Left ventricle myocardium inferior (tissue), 1 donor: ENCODE measurements around the gene H19. TPM values are rescaled to one million over a fixed set of nuclear protein-coding genes. Genes with fewer than 3 reads are reported as not detected.

Source experiments
- DNase-seq: peaks from one replicate; pipeline ENCODE4 v3.0.0-alpha.2; 2020
- H3K27ac ChIP-seq: fragments of 200-600 bp; replicated peaks from 2 replicates; pipeline ENCODE4 v1.8.0; 2021
- H3K27me3 ChIP-seq: fragments of 200-600 bp; 2 replicates; pipeline ENCODE4 v1.8.0; 2021; ENCODE audit warnings: low read depth
- H3K36me3 ChIP-seq: fragments of 200-600 bp; 2 replicates; pipeline ENCODE4 v1.8.0; 2021
- H3K4me1 ChIP-seq: fragments of 200-600 bp; 2 replicates; pipeline ENCODE4 v1.8.0; 2021
- H3K4me3 ChIP-seq: fragments of 200-600 bp; 2 replicates; pipeline ENCODE4 v1.8.0; 2021; ENCODE audit warnings: mild to moderate bottlenecking, moderate library complexity
- H3K9me3 ChIP-seq: fragments of 200-600 bp; replicated peaks from 2 replicates; pipeline ENCODE4 v1.8.0; 2021
- intact Hi-C: fragments of 100-400 bp; cut with micrococcal nuclease; formaldehyde crosslinking; loops from one replicate; pipeline ENCODE4 v1.11.0; 2022
- long read RNA-seq: library from polyadenylated mRNA; unstranded; transcript quantifications from one replicate; pipeline ENCODE4 v2.0.0, GENCODE V29; 2021
- total RNA-seq: library from RNA; stranded (reverse); fragmentation: NEBNext Ultra II Directional; extraction: Animal tissue kit (Norgen Biotek cat#: 25700); gene quantifications from one replicate; pipeline ENCODE4 v1.2.1, GENCODE V29; 2021
- TF ChIP-seq, protein P1 (sequence below): fragments of 200-600 bp; IDR thresholded peaks from 2 replicates; pipeline ENCODE4 v1.8.0; 2021; ENCODE audit warnings: antibody characterized with exemption, mild to moderate bottlenecking, borderline replicate concordance
- donor health status: DM: no; HTN: yes; CAD: no; lungs with severe emphysema.

Gene H19
- 634 TPM for total RNA-seq
- long read RNA-seq, transcript H19-203 (5 exons, 2,348 nt): major isoform, 61 of 76 reads
- long read RNA-seq, partial matches to known transcripts: 1 of 76 reads
- long read RNA-seq, other reads (novel, unspliced or antisense): 6 of 76 reads

DNA sequence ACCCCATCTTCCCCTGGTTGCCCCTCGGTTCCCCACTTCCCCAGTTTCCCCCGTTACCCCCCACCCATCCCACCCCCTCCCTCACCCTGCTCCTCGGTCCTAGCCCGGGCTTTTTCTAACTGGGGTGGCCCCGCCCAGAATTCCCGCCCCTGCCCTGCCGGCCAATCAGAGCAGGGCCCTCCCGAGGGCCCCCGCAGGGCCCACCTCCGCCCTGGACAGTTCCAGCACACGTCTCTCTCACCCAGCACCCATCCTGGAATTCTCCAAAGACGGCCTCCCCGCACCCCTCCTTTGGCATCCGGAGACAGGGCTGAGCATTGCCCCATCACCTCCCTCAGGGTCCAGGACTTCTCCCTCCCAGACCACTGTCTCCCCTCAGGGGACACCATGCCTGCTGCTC is at the start of gene H19:
Gene H19 (minus strand): TSS at position 88 of the 400 bp plus-strand sequence.
- intact Hi-C loops: no loop called here
- H3K4me3 ChIP-seq: no peak within 1 kb of the TSS
- TF ChIP-seq, protein P1, sequence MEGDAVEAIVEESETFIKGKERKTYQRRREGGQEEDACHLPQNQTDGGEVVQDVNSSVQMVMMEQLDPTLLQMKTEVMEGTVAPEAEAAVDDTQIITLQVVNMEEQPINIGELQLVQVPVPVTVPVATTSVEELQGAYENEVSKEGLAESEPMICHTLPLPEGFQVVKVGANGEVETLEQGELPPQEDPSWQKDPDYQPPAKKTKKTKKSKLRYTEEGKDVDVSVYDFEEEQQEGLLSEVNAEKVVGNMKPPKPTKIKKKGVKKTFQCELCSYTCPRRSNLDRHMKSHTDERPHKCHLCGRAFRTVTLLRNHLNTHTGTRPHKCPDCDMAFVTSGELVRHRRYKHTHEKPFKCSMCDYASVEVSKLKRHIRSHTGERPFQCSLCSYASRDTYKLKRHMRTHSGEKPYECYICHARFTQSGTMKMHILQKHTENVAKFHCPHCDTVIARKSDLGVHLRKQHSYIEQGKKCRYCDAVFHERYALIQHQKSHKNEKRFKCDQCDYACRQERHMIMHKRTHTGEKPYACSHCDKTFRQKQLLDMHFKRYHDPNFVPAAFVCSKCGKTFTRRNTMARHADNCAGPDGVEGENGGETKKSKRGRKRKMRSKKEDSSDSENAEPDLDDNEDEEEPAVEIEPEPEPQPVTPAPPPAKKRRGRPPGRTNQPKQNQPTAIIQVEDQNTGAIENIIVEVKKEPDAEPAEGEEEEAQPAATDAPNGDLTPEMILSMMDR: no peak
- no peaks in the 10 kb centered on the region for H3K36me3 ChIP-seq
- H3K4me1 ChIP-seq: no peaks in the 10 kb centered on the region
- no peaks in the 10 kb centered on the region for H3K9me3 ChIP-seq
- H3K27ac ChIP-seq: no peak within 1 kb of the TSS
- H3K27me3 ChIP-seq: no peaks in the 10 kb centered on the region
- no peak for DNase-seq

DNA sequence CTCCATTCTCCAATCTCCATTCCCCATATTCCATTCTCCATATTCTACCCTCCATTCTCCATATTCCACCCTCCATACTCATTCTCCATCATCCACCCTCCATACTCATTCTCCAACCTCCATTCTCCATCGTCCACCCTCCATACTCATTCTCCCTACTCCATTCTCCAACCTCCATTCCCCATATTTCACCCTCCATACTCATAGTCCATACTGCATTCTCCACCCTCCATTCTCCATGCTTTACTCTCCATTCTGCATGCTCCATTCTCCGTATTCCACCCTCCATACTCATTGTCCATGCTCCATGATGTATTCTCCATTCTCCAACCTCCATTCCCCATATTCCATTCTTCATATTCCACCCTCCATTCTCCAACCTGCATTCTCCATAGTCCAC is 44.3 kb upstream of the H19 start:
- DNase-seq: no peak
- peaks cover 32% of the 10 kb centered on the region for H3K27me3 ChIP-seq
- no peak overlapping the region for H3K4me3 ChIP-seq
- H3K27ac ChIP-seq: no peak overlapping the region
- TF ChIP-seq, protein P1: no peak
- H3K4me1 ChIP-seq: no peaks in the 10 kb centered on the region
- intact Hi-C loops: no loop called here
- H3K9me3 ChIP-seq: no peaks in the 10 kb centered on the region
- H3K36me3 ChIP-seq: no peaks in the 10 kb centered on the region

DNA sequence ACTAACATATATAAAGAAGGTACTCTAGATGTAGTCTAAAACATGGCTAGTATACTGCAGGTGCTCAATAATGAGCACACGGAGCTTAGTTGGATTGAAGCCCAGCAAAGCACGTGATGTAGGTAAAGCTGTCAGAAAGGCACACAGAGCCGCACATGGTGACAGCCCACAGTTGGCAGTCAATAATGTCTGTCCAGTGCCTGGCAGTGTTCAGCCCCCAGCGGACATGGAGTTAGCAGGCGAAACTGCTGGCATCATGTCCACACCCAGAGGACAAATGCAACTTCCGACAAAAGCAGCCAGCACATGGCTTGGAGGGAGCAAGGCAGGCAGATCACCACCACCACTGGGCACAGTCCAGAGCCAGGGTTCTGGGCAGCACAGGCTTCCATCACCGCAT is 43.5 kb upstream of the H19 start:
- Histone ChIP-seq H3K4me3 (no peak overlapping the region), H3K9me3 (no peaks in the 10 kb centered on the region), H3K27ac (no peak overlapping the region), H3K27me3 (peaks cover 24% of the 10 kb centered on the region), H3K4me1 (no peaks in the 10 kb centered on the region), H3K36me3 (no peaks in the 10 kb centered on the region)
- TF ChIP-seq, protein P1: no peak
- intact Hi-C loops: no loop called here
- DNase-seq: no peak

DNA sequence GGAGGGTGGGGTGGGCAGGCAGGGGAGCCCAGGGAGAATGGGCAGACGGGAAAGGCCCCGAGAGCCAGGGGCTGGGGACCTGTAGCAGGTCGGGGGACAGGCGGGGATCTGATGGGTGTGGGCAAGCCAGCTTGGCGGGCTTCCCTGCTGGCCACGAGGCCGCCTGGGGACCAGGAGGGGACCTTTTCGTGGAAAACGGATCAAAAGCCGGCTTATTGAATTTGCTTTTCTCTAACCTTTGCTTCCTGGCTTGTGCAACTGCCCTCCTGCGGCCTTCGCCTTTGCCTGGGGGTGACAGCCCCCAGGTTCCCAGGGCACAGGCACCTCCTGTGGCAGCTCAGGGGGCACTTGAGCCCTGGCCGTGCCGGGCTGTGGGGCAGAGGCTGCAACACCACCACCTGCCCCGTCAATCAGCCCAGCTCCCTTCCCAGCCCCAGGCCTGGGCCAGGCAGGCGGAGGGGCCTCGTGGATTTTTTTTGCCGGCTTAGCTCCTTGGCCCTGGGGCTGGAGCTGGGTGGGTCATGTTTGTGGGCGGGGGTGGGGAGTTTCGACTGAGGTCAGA is 41.6 kb upstream of the H19 start:
- intact Hi-C loops: no loop called here
- Histone ChIP-seq H3K9me3 (no peaks in the 10 kb centered on the region), H3K27ac (no peak overlapping the region), H3K27me3 (peaks cover 5% of the 10 kb centered on the region), H3K4me1 (no peaks in the 10 kb centered on the region), H3K36me3 (no peaks in the 10 kb centered on the region), H3K4me3 (no peak overlapping the region)
- no peak for DNase-seq
- TF ChIP-seq, protein P1: no peak

DNA sequence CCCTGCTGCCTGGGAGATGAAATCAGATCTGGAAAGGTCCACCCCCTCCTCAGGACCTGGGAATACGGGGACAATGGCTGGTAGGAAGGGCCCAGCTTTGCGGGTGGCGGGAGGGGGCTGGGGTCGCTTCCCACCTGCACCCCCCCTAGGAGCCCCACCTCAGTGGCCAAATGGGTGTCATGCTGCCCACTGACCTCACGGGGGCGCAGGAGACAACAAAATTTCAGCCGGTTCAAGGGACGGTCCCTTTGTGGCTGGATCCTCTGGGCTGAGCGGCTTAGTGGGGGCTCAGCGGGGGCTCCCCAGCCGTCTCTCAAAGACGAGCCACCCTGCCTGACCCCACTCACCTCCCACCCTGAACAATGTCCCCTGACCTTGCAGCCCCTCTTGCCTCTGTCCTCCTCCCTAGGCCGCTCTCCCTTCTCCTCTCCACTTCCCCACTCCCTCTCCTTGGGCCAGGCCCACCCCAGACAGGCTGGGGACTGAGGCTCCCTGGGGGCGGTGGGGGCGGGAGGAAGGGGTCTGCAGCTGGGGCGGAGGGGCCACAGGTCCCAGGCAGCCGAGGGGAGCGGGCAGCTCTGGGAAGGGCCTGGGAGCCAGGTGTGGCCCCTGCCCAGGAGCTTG is 39.3 kb upstream of the H19 start:
- H3K27me3 ChIP-seq: no peaks in the 10 kb centered on the region
- H3K27ac ChIP-seq: no peak overlapping the region
- H3K36me3 ChIP-seq: no peaks in the 10 kb centered on the region
- H3K4me1 ChIP-seq: no peaks in the 10 kb centered on the region
- TF ChIP-seq, protein P1: no peak
- intact Hi-C loops: no loop called here
- no peak overlapping the region for H3K4me3 ChIP-seq
- H3K9me3 ChIP-seq: no peaks in the 10 kb centered on the region
- DNase-seq: no peak
